ENCODE results near the gene HDAC10. TPM values are rescaled to one million over a fixed set of nuclear protein-coding genes. Genes with fewer than 3 reads are reported as not detected.

HDAC10 gene
- total RNA-seq, 1 donor from 2014 or later, result 47.9 TPM

- ATAC-seq (peak; percentile 45 to 77), DNase-seq (no peak)
- Histone ChIP-seq H3K27me3 (ENCODE audit: low read depth) (no peaks in the 10 kb centered on the region), H3K4me1 (peaks cover 72% of the 10 kb centered on the region), H3K9me3 (no peaks in the 10 kb centered on the region), H3K4me3 (peak overlapping the region; percentile 82), H3K27ac (peak overlapping the region; percentile 90), H3K36me3 (peaks cover 17% of the 10 kb centered on the region)
- TF ChIP-seq CTCF (IDR thresholded peaks at IDR 0.05), result no peak
- intact Hi-C loops (cut with DNase I), result no loop called here
Observed at GRCh38 chr22:50245214-50246072, 5.6 kb downstream of the HDAC10 start.

GRCh38 chr22:50244420-50245213, 6.4 kb downstream of the HDAC10 start, which contains the start of gene TUBGCP6:
Gene TUBGCP6, minus strand, starts transcription at chr22:50245023. Its CDS starts 564 bp downstream, at chr22:50244459.
- Histone ChIP-seq H3K4me1 (peaks cover 64% of the 10 kb centered on the region), H3K36me3 (peaks cover 25% of the 10 kb centered on the region), H3K27me3 (ENCODE audit: low read depth) (no peaks in the 10 kb centered on the region), H3K4me3 (peak within 1 kb of the TSS; percentile 82), H3K27ac (peak within 1 kb of the TSS; percentile 90), H3K9me3 (no peaks in the 10 kb centered on the region)
- ATAC-seq (peak; percentile 93 to 95), DNase-seq (peak; percentile 98)
- peak; percentile 28 for TF ChIP-seq CTCF (IDR thresholded peaks at IDR 0.05)
- intact Hi-C loops (cut with DNase I), result no loop called here

- peaks cover 59% of the 10 kb centered on the region for H3K4me1 ChIP-seq
- no peak for TF ChIP-seq CTCF (IDR thresholded peaks at IDR 0.05)
Observed at GRCh38 chr22:50243685-50244419, 7.2 kb downstream of the HDAC10 start.

GRCh38 chr22:50242406-50242949, 8.6 kb downstream of the HDAC10 start:
- no peaks in the 10 kb centered on the region for H3K27me3 ChIP-seq (ENCODE audit: low read depth)
- H3K9me3 ChIP-seq, result no peaks in the 10 kb centered on the region
- no peak for ATAC-seq
- intact Hi-C loops (cut with DNase I), result no loop called here
- no peak for TF ChIP-seq CTCF (IDR thresholded peaks at IDR 0.05)
- no peak for DNase-seq
- H3K36me3 ChIP-seq, result peaks cover 43% of the 10 kb centered on the region
- H3K4me3 ChIP-seq, result peak overlapping the region; percentile 82
- peaks cover 53% of the 10 kb centered on the region for H3K4me1 ChIP-seq
- no peak overlapping the region for H3K27ac ChIP-seq

More at GRCh38 chr22:50243685-50244419, 7.2 kb downstream of the HDAC10 start:
- peaks cover 33% of the 10 kb centered on the region for H3K36me3 ChIP-seq
- H3K9me3 ChIP-seq, result no peaks in the 10 kb centered on the region
- peak overlapping the region; percentile 82 for H3K4me3 ChIP-seq
- intact Hi-C loops (cut with DNase I), result no loop called here
- ATAC-seq (no peak), DNase-seq (no peak)
- no peaks in the 10 kb centered on the region for H3K27me3 ChIP-seq (ENCODE audit: low read depth)
- H3K27ac ChIP-seq, result peak overlapping the region; percentile 90

- no peak for TF ChIP-seq CTCF (IDR thresholded peaks at IDR 0.05)
- ATAC-seq, result no peak
- H3K36me3 ChIP-seq, result peaks cover 42% of the 10 kb centered on the region
- H3K9me3 ChIP-seq, result no peaks in the 10 kb centered on the region
- H3K27me3 ChIP-seq (ENCODE audit: low read depth), result no peaks in the 10 kb centered on the region
- no peak overlapping the region for H3K4me3 ChIP-seq
- intact Hi-C loops (cut with DNase I), result no loop called here
- H3K4me1 ChIP-seq, result peaks cover 32% of the 10 kb centered on the region
- H3K27ac ChIP-seq, result no peak overlapping the region
- no peak for DNase-seq
Observed at GRCh38 chr22:50238755-50239154, 12.3 kb downstream of the HDAC10 start.

Data from lower lobe of right lung (tissue), 2 donors.